Psoas muscle (tissue), 8 donors: ENCODE measurements around the gene GNLY. TPM values are rescaled to one million over a fixed set of nuclear protein-coding genes. Genes with fewer than 3 reads are reported as not detected.

ENCODE experiments used
- ATAC-seq, 4 donors: fragments of 200-7000 bp; cut with Tn5 transposase; one replicate each; pipeline ENCODE4 v1.9.1; 2020; ENCODE audit warnings: moderate library complexity in 3 of 4, mild to moderate bottlenecking in 2 of 4
- DNase-seq, 2 donors: peaks; one replicate each; pipeline ENCODE4 v3.0.0-alpha.2; 2020
- H3K27ac ChIP-seq: fragments of 200-600 bp; one replicate; pipeline ENCODE4 v1.8.0; 2022
- H3K27me3 ChIP-seq, 3 donors: fragments of 200-600 bp in 1 of 3; one replicate each; pipeline versions ENCODE4 v1.6.1 to v1.8.0; 2013 to 2022; ENCODE audit warnings: low read length in 2 of 3, mild to moderate bottlenecking in 2 of 3, moderate library complexity in 1 of 3; ENCODE audit not compliant: insufficient read depth in 3 of 3
- H3K36me3 ChIP-seq, 2 donors: fragments of 200-600 bp in 1 of 2; one replicate each; pipeline versions ENCODE4 v1.6.1 to v1.8.0; 2013 to 2022; ENCODE audit warnings: low read depth in 1 of 2, mild to moderate bottlenecking in 1 of 2, moderate library complexity in 1 of 2; ENCODE audit not compliant: insufficient read depth in 1 of 2
- H3K4me1 ChIP-seq: fragments of 200-600 bp; one replicate; pipeline ENCODE4 v1.8.0; 2022
- H3K4me3 ChIP-seq: fragments of 200-600 bp; one replicate; pipeline ENCODE4 v1.8.0; 2022; ENCODE audit warnings: mild to moderate bottlenecking
- H3K9me3 ChIP-seq: fragments of 200-600 bp; one replicate; pipeline ENCODE4 v1.8.0; 2022
- CTCF ChIP-seq: fragments of 200-600 bp; IDR thresholded peaks from one replicate; pipeline ENCODE4 v1.8.0; 2022; ENCODE audit warnings: antibody characterized with exemption
- WGBS, 3 donors: extraction: QIAGEN DNeasy Blood & Tissue Kit; methylation state at CpG; one replicate each; pipeline versions ENCODE4 v1.1.6 to v1.1.7; 2013; 5-methylcytosine and 5-hydroxymethylcytosine counted together
- intact Hi-C, 2 donors: fragments of 100-400 bp; cut with DNase I; formaldehyde crosslinking; loops; one replicate each; pipeline versions ENCODE4 v1.11.0 to v1.14.2; 2022
- polyA plus RNA-seq, 3 donors: library from polyadenylated mRNA; stranded (reverse); fragments of 200-250 nt; gene quantifications; one replicate each; pipeline ENCODE4 v1.2.3, GENCODE V29; 2013
- total RNA-seq, 4 donors: library from RNA; stranded (reverse); fragmentation: NEBNext Ultra II Directional in 2 of 4; extraction: Animal tissue kit (Norgen Biotek cat#: 25700) in 2 of 4; gene quantifications; one replicate each; pipeline versions ENCODE4 v1.2.1 to v1.2.4, GENCODE V29; 2021 to 2023
- donor health status: healthy with polysubstance abuse.
- donor health status: DM: no; HTN: no; CAD: no; lungs with moderate emphysema.
- donor health status: Bipolar disorder and iron deficiency.
- donor health status: healthy.
- donor health status: DM: yes; HTN: yes; CAD: no.
- donor health status: DM: no; HTN: no; CAD: no.
- donor health status: DM: no; HTN: no; CAD: no.
- donor health status: DM: yes; HTN: yes; CAD: no.

Gene GNLY
- total and polyA plus RNA-seq, 7 donors, result 0.58 to 31.6 (median 8.2) TPM

DNA sequence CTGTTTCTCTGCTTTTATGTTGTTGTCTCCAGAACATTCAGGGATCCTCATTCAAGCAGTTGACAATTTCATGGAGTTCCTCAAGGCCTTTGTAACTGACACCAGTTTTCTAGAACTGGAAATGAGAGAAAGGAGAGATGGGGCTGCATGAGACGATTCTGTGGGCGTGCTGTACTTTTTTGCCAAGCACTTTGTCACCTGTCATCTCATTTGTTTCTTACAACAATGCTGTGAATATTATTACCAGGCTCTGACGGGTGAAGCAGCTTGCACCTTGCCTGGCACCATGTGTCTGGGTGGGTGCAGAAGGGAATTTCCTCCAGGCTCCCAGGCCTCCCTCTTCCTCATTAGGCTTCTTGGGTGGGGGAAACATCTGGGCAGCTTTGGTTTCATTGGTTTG is 37.4 kb downstream of the GNLY start:
- ATAC-seq (no peak), DNase-seq (no peak)
- WGBS, 3 donors, result 31 to 51% (median 37%) methylated on average over 3 of the region's 3 CpGs
- H3K36me3 ChIP-seq, result no peaks in the 10 kb centered on the region
- peaks cover 67% of the 10 kb centered on the region for H3K4me1 ChIP-seq
- intact Hi-C loops, result loop anchor here in 1 of 2 donors (5.0 kb wide), 1 partner anchor 41 kb away; no protein-coding TSS in a partner anchor
- TF ChIP-seq CTCF, result no peak
- peak overlapping the region; percentile 98 for H3K27ac ChIP-seq
- H3K9me3 ChIP-seq, result no peaks in the 10 kb centered on the region
- H3K4me3 ChIP-seq, result no peak overlapping the region
- no peaks in the 10 kb centered on the region for H3K27me3 ChIP-seq

GRCh38 chr2:85732467-85733120 is 38.4 kb downstream of the GNLY start:
- H3K27me3 ChIP-seq, result no peaks in the 10 kb centered on the region
- no peak for TF ChIP-seq CTCF
- intact Hi-C loops, result loop anchor here in 1 of 2 donors (5.0 kb wide), 1 partner anchor 40 kb away; no protein-coding TSS in a partner anchor
- peak overlapping the region; percentile 98 for H3K27ac ChIP-seq
- H3K9me3 ChIP-seq, result no peaks in the 10 kb centered on the region
- DNase-seq, result peak; percentile 42 to 52
- H3K4me1 ChIP-seq, result peaks cover 75% of the 10 kb centered on the region
- H3K4me3 ChIP-seq, result no peak overlapping the region
- peak; percentile 0 to 9 (median 3) for ATAC-seq
- H3K36me3 ChIP-seq, result no peaks in the 10 kb centered on the region
- WGBS, 3 donors, result 17 to 31% (median 24%) methylated on average over 2 of the region's 2 CpGs

DNA sequence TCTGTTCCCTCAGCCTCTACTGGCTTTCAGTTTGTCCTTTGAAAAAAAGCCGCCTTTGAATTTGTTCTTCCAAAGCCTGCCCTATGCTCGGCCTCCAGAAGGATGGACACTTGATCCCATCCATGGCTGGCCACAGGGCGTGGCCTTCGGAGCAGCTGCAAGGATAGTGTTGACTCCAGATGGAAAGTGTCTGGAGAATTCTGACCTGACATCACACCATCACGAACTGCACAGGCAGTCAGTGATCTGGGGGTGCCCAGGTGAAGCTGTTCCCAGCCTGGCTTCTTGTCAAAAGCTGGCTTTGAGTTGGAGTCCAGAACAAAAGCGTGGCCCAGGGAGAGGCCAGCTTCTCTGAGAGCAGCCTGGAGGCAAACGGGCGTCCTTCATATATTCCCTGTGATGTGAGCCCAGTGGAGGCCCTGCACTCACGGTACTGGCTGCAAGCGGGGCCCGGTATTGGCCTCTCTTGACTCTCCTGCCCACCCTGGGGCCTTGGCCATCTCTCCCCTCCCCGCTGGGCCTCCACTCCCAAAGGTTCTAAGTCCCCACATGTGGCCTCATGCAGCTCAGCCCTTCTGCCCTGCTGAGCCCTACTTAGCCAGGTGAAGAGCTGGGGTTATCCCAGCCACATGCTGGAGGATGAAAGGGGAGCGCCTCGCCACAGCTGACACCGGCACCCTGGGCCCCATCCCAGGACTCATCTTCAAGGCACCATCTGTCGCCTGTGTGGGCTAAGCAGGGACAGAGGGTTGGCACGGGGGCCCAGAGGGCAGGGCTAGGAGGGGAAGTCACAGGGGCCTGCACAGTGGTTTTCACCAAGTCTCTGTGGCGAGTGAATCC is 39.2 kb downstream of the GNLY start:
- Histone ChIP-seq H3K27ac (peak overlapping the region; percentile 98), H3K4me3 (peak overlapping the region; percentile 12), H3K4me1 (peaks cover 80% of the 10 kb centered on the region), H3K27me3 (no peaks in the 10 kb centered on the region), H3K36me3 (no peaks in the 10 kb centered on the region), H3K9me3 (no peaks in the 10 kb centered on the region)
- peak; percentile 72 to 79 (median 76) for ATAC-seq
- peak; percentile 83 to 92 for DNase-seq
- intact Hi-C loops, result loop anchor here in 1 of 2 donors (5.0 kb wide), 1 partner anchor 39 kb away; no protein-coding TSS in a partner anchor
- TF ChIP-seq CTCF, result no peak
- WGBS, 3 donors, result 24 to 44% (median 28%) methylated on average over 18 of the region's 18 CpGs

- no peak for TF ChIP-seq CTCF
- Histone ChIP-seq H3K27me3 (no peaks in the 10 kb centered on the region), H3K36me3 (no peaks in the 10 kb centered on the region), H3K9me3 (no peaks in the 10 kb centered on the region), H3K4me3 (peak overlapping the region; percentile 12), H3K27ac (peak overlapping the region; percentile 98), H3K4me1 (peaks cover 81% of the 10 kb centered on the region)
- 33 to 57% (median 35%) methylated on average over 4 of the region's 4 CpGs for WGBS, 3 donors
- DNase-seq, result peak; percentile 84 to 94
- ATAC-seq, result peak; percentile 73 to 81 (median 78)
- intact Hi-C loops, result loop anchor here in 1 of 2 donors (5.0 kb wide), 1 partner anchor 38 kb away; no protein-coding TSS in a partner anchor
Measured at GRCh38 chr2:85734015-85734414, 39.9 kb downstream of the GNLY start.
